Measurements from ENCODE around the gene PVALB.
"Not testable (repeated sequence)": the region's sequence is repeated elsewhere in the genome, so short reads cannot be mapped to it uniquely, and the experiment has no call there.

PVALB gene

DNA sequence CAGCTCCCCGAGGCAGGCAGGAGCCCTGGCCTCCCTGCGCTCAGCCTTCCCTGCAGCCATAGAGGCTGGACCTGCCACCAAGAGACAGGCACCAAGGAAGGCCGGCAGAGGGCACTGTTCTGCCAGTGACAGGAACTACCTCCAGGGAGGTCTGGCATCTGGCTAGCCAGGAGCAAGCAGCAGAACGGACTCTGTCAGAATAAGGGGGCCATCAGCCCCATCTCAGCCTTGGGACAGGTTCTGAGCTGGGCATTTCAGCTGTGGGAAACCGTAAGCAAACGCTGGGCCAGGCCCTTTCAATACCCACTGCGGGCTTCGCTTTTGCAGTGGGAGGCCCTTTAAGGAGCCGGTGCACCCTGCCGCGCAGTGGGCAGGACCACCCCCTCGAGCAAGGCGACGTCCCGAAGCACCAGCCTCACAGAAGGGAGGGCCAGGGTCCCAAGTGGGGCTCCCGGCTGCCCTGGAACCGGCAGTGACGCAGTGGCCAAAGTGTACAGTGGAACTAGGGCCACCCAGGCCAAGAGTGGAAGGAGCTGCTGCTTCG, 59.1 kb downstream of the PVALB start:
- DNase-seq (ENCODE audit: low spot score): peak; percentile 80

DNA sequence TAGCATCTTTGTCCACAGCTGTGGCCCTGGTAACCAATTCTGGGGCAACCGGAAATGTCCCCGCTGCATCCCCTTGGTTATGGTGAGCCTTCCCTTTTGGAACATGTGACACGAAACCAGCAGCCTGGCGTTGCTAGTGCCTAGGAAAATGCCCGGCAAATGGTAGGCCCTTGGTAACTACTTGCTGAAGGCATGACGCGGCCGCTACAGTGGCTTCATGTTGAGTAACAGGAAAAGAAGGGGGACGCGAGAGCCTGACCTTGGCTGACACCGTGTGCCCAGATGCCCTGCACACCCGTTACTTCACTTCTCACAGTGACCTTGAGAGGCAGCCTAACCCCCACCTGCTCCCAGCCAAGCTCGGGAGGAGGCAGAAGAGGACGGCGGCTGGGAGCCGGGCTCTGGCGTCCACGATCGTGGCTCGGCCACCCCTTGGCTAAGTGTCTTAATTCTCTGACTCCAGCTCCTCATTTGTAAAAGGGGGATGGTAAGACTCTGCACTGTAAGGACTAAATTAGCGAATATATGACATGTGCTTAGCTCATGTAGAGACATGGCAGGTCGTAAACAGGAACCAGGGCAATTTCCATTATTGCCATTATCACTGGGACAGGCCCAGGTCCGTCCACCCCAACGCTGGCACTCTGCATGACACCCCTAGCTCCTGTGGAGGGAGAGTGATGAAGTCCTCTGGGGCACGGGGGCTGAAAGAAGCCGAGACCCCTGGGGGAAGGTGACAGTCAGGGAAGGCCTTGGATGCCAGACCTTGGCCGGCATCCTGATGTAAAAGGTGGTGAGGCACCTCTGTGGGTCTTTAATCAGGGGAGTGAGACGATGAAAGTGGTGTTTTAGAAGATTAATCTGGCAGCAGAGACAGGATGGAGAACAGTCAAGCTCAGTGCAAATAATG, 59.8 kb downstream of the PVALB start:
- DNase-seq (ENCODE audit: low spot score): no peak

DNA sequence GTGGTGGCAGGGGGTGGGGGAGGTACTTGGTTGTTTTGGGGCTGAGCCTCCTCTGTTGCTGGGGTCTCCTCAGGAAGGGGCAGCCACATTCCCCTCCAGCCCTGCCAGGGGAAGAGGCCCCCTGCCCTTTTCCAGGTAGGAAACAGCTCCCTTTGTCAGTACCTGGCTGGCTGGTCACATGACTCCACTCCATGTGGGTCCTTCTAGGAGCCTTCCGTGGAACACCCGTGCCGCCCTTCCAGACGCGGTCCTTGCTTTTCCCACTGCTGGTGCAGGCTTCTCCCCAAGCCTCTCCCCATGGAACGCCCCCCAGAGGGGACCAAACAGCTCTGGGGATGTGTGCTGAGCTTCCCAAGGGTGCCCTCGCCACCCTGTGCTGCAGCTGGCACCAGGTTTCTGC, 60.8 kb downstream of the PVALB start:
- DNase-seq (ENCODE audit: low spot score): no peak

DNA sequence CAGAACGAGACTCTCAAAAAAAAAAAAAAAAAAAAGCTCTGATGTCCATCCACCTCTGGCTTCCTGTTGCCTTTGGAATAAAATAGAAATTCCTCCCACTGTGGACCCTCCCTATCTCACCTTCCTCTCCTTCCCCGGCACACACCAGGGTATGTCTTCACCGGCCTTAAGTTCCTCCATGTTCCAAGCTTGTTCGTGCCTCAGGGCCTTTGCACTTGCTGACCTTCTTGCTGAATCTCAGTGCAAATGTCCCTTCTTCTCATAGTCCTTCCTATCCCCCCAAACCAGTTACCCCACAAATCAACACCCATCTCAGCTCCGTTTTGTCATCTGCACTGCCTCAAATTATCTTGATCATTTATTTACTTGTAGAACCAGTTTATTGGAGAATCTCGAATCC, 61.5 kb downstream of the PVALB start:
- no peak for DNase-seq (ENCODE audit: low spot score)

GRCh38 chr22:36754881-36755280, 62.0 kb downstream of the PVALB start:
- not testable (repeated sequence) for DNase-seq (ENCODE audit: low spot score)

GRCh38 chr22:36753916-36754315, 62.9 kb downstream of the PVALB start:
- DNase-seq (ENCODE audit: low spot score): no peak

DNA sequence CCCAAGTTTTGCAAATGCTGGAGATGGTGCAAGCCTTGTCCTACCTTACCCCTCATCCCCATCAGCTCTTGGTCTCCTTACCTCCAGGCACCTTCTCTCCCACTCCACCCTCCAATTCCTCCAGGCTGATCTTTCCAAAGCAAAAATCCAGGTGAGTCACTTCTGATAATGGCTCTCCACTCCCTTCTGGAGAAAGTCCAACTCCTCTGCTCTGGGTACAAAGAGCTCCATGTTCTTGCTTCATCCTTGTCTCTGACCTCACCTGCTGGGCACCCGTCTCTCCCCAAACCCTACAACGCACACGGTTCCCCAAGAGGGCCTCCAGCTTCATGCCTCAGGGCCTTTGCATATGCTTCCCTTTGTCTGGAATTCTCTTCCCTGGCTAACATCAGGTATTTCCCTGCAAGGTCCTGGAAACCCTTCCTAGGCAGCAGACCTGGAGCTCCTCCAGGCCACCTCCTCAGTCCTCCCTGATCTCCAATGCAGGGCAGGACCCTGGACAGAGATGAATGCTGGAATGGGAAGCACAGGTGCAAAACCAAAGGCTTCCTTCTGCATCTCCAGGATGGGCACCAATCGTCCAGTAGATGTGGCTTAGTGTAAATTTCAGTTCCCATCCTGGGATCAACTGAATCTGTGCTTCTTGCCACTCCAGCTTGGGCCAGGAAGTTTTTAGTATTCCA, 63.6 kb downstream of the PVALB start:
- no peak for DNase-seq (ENCODE audit: low spot score)

All from SK-N-DZ (cell line).